Esophagus squamous epithelium (tissue), 5 donors: ENCODE results near the gene BMP5. TPM values are rescaled to one million over a fixed set of nuclear protein-coding genes. Genes with fewer than 3 reads are reported as not detected.

Experiments used
- DNase-seq: peaks from one replicate; lab custom pipeline; 2025; lab: John Stamatoyannopoulos, UW
- H3K27ac ChIP-seq, 4 donors: fragments of 200-600 bp; sonication (generic); one replicate each; pipeline ENCODE4 v1.5.1; 2016 to 2019; ENCODE audit warnings: mild to moderate bottlenecking in 1 of 4
- H3K27me3 ChIP-seq, 4 donors: fragments of 200-600 bp; sonication (generic); 1 replicate in 3 of 4; 2 replicates in 1 of 4; pipeline versions ENCODE4 v1.5.1 to v1.6.0; 2017 to 2021; ENCODE audit warnings: antibody characterized with exemption in 1 of 4
- H3K36me3 ChIP-seq, 3 donors: fragments of 200-600 bp; sonication (generic); one replicate each; pipeline ENCODE4 v1.5.1; 2016 to 2019
- H3K4me1 ChIP-seq, 3 donors: fragments of 200-600 bp; sonication (generic); one replicate each; pipeline ENCODE4 v1.5.1; 2017 to 2019
- H3K4me3 ChIP-seq, 4 donors: fragments of 200-600 bp; sonication (generic); 1 replicate in 3 of 4; 2 replicates in 1 of 4; pipeline ENCODE4 v1.5.1; 2016 to 2019; ENCODE audit warnings: mild to moderate bottlenecking in 2 of 4, moderate library complexity in 1 of 4
- H3K9me3 ChIP-seq, 3 donors: fragments of 200-600 bp; sonication (generic); one replicate each; pipeline ENCODE4 v1.5.1; 2016 to 2019
- CTCF ChIP-seq, 6 experiments: fragments of 450-650 bp in 4 of 6; fragments of 200-600 bp in 2 of 6; sonication (generic) in 2 of 6; IDR thresholded peaks; one replicate each; pipeline ENCODE4 v1.5.1; 2016 to 2019; ENCODE audit warnings: antibody characterized with exemption in 6 of 6, mild to moderate bottlenecking in 4 of 6, moderate library complexity in 4 of 6
- POLR2A ChIP-seq, 4 donors: fragments of 450-650 bp; IDR thresholded peaks; one replicate each; pipeline ENCODE4 v1.6.1; 2017; ENCODE audit warnings: antibody characterized with exemption in 4 of 4, mild to moderate bottlenecking in 4 of 4, moderate library complexity in 3 of 4
- WGBS, 2 donors: methylation state at CpG; one replicate each; pipeline ENCODE4 v1.1.5; 2018; 5-methylcytosine and 5-hydroxymethylcytosine counted together
- intact Hi-C: fragments of 100-400 bp; cut with DNase I; formaldehyde crosslinking; loops from one replicate; pipeline ENCODE4 v1.15.0; 2022
- total RNA-seq, 4 donors: library from RNA; depleted of rRNA; stranded (reverse); fragments of >200 nt; gene quantifications; one replicate each; pipeline ENCODE4 v1.1.0, GENCODE V29; 2016
- donor health status: DM: yes; HTN: yes; CAD: no.

Gene BMP5
- total RNA-seq, 4 donors from 2014 or later: 0.04 to 0.26 (median 0.15) TPM

DNA sequence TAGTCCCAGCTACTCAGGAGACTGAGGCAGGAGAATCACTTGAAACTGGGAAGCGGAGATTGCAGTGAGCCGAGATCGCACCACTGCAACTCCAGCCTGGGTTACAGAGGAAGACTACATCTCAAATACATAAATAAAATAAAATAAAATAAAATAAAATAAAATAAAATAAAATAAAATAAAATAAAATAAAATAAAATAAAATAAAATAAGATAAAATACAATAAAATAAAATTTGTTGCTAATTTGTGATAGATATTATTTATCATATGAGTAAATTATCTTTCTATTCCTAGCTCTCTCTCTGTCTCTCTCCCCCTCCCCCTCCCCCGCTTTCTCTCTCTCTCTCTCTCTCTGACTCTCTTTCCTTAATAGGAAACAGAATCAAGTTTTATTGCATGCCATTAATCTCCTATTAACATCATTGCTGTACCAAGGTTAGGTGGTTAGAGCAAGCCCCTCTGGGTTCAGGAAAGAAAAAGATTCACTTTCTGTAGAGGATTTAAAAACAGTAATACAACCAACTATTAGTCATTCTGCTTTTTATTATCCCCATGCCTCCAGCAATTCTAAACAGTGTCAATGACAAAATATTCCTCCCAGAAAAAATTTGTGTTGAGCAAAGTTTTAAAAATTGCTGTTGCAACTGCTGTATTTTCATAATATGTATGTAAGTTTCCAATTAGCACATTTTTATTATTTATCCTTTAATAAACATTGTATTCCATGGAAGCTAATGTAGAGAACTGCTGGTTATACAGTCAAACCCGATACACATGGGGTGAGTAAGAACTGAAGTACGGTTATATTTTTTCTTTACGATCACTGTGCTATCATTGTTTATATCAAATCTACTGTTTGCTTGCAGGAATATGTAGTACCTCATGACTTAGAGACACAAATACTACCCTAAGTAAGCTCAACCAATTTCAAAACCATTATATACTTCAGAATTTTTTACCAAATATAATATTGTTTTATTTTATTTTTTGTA lies 22.1 kb downstream of the BMP5 start:
- no peak overlapping the region for H3K27ac ChIP-seq
- no peak for TF ChIP-seq POLR2A (IDR thresholded peaks at IDR 0.05)
- no peak for TF ChIP-seq CTCF (IDR thresholded peaks at IDR 0.05)
- no peak for DNase-seq
- 90 to 93% methylated on average over 7 of the region's 7 CpGs for WGBS, 2 donors
- no peaks in the 10 kb centered on the region for H3K4me1 ChIP-seq
- intact Hi-C loops: no loop called here
- no peaks in the 10 kb centered on the region for H3K9me3 ChIP-seq
- H3K36me3 ChIP-seq: no peaks in the 10 kb centered on the region
- no peaks in the 10 kb centered on the region for H3K27me3 ChIP-seq
- no peak overlapping the region for H3K4me3 ChIP-seq

DNA sequence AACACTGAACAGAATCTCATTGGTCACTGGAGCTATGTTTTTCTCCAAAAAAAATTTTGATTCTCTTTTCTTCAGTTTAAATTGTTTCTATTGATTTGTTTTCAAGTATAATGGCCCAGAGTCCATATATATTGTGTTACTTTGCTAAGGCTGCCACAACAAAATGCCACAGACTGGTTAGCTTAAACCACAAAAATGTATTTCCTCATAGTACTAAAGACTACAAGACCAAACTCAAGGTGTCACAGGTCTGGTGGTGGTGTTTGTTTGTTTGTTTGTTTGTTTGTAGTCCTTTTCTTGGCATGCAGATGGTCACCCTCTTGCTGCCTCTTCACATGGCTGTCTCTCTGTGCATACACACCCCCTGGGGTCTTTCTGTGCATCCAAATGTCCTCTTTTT lies 34.0 kb downstream of the BMP5 start:
- Histone ChIP-seq H3K9me3 (no peaks in the 10 kb centered on the region), H3K36me3 (no peaks in the 10 kb centered on the region), H3K4me3 (no peak overlapping the region), H3K4me1 (no peaks in the 10 kb centered on the region), H3K27ac (no peak overlapping the region), H3K27me3 (no peaks in the 10 kb centered on the region)
- intact Hi-C loops: no loop called here
- TF ChIP-seq CTCF (IDR thresholded peaks at IDR 0.05) (no peak), POLR2A (IDR thresholded peaks at IDR 0.05) (no peak)
- DNase-seq: no peak

DNA sequence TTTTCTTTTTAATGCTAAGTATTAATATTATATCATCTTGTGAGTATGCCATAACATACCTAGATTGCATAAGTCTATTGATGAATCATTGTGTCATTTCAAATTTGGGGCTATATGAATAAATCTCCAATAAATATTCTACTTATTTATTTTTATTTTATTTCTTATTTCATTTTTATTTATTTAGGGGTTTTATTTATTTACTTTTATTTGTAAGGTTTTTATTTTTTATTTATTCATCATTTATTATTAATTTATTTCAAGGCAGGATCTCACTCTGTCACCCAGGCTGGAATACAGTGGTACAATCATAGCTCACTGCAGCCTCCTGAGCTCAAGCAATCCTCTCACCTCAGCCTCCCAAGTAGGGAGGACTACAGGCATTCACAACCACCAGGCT lies 36.3 kb downstream of the BMP5 start:
- Histone ChIP-seq H3K4me3 (no peak overlapping the region), H3K4me1 (no peaks in the 10 kb centered on the region), H3K36me3 (no peaks in the 10 kb centered on the region), H3K27ac (no peak overlapping the region), H3K9me3 (no peaks in the 10 kb centered on the region), H3K27me3 (no peaks in the 10 kb centered on the region)
- DNase-seq: no peak
- TF ChIP-seq CTCF (IDR thresholded peaks at IDR 0.05): no peak
- TF ChIP-seq POLR2A (IDR thresholded peaks at IDR 0.05): no peak
- intact Hi-C loops: no loop called here

DNA sequence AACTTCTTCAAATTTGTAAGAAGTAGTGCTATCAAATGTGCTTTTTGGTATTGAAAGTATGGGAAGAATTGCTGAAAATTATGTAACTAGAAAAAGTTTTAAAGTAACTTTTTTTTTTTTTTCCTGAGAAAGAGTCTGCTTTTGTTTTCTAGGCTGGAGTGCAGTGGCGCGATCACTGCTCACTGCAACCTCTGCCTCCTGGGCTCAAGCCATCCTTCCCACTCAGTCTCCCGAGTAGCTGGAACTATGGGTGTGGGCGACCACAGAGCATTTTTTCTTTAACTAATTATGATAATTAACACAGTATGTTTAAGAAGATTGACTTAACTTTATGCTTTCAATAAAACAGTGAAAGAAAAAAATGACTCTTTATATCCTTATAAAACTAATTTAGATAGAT lies 38.4 kb downstream of the BMP5 start:
- no peak overlapping the region for H3K27ac ChIP-seq
- no peaks in the 10 kb centered on the region for H3K36me3 ChIP-seq
- 71 to 73% methylated on average over 4 of the region's 4 CpGs for WGBS, 2 donors
- no peak for DNase-seq
- H3K27me3 ChIP-seq: no peaks in the 10 kb centered on the region
- intact Hi-C loops: no loop called here
- TF ChIP-seq POLR2A (IDR thresholded peaks at IDR 0.05) (no peak), CTCF (IDR thresholded peaks at IDR 0.05) (no peak)
- H3K9me3 ChIP-seq: no peaks in the 10 kb centered on the region
- no peak overlapping the region for H3K4me3 ChIP-seq
- no peaks in the 10 kb centered on the region for H3K4me1 ChIP-seq

- no peak overlapping the region for H3K27ac ChIP-seq
- WGBS, 2 donors: 20 to 33% methylated on average over 3 of the region's 3 CpGs
- intact Hi-C loops: no loop called here
- no peaks in the 10 kb centered on the region for H3K27me3 ChIP-seq
- H3K9me3 ChIP-seq: no peaks in the 10 kb centered on the region
- H3K36me3 ChIP-seq: no peaks in the 10 kb centered on the region
- no peak for DNase-seq
- no peaks in the 10 kb centered on the region for H3K4me1 ChIP-seq
- no peak for TF ChIP-seq CTCF (IDR thresholded peaks at IDR 0.05)
- TF ChIP-seq POLR2A (IDR thresholded peaks at IDR 0.05): no peak
- H3K4me3 ChIP-seq: no peak overlapping the region
These were observed 38.9 kb downstream of the BMP5 start for GRCh38 chr6:55836481-55836880.
